Osteocyte (in vitro differentiated cells): ENCODE measurements around the gene TJP3. TPM values are rescaled to one million over a fixed set of nuclear protein-coding genes. Genes with fewer than 3 reads are reported as not detected.

ENCODE experiments used
- DNase-seq: peaks from one replicate; pipeline ENCODE4 v3.0.0; 2021; ENCODE audit warnings: mixed read lengths; ENCODE audit not compliant: unreplicated experiment; ENCODE audit errors: extremely low spot score
- H3K27ac Mint-ChIP-seq: one replicate; pipeline ENCODE4 v1.8.0; 2021; ENCODE audit warnings: mild to moderate bottlenecking, mixed read lengths; ENCODE audit not compliant: unreplicated experiment
- H3K27me3 Mint-ChIP-seq: one replicate; pipeline ENCODE4 v1.8.0; 2021; ENCODE audit warnings: mixed read lengths; ENCODE audit not compliant: unreplicated experiment
- H3K36me3 Mint-ChIP-seq: one replicate; pipeline ENCODE4 v1.8.0; 2021; ENCODE audit warnings: mixed read lengths; ENCODE audit not compliant: unreplicated experiment
- H3K4me1 Mint-ChIP-seq: one replicate; pipeline ENCODE4 v1.8.0; 2021; ENCODE audit warnings: mixed read lengths; ENCODE audit not compliant: unreplicated experiment
- H3K4me3 Mint-ChIP-seq: one replicate; pipeline ENCODE4 v1.8.0; 2021; ENCODE audit warnings: mild to moderate bottlenecking, moderate library complexity, mixed read lengths; ENCODE audit not compliant: unreplicated experiment
- H3K9me3 Mint-ChIP-seq: one replicate; pipeline ENCODE4 v1.8.0; 2021; ENCODE audit warnings: mixed read lengths; ENCODE audit not compliant: unreplicated experiment
- total RNA-seq: library from RNA; stranded (reverse); gene quantifications from 2 replicates; pipeline ENCODE4 v1.2.1, GENCODE V29; 2021
- TF ChIP-seq, protein P1 (sequence below): fragments of 200-600 bp; sonication (generic); IDR thresholded peaks from 2 replicates; pipeline ENCODE4 v1.5.0; 2021; ENCODE audit warnings: antibody characterized with exemption, mild to moderate bottlenecking, moderate library complexity

Gene TJP3
- total RNA-seq, 1 donor from 2014 or later = not detected

DNA sequence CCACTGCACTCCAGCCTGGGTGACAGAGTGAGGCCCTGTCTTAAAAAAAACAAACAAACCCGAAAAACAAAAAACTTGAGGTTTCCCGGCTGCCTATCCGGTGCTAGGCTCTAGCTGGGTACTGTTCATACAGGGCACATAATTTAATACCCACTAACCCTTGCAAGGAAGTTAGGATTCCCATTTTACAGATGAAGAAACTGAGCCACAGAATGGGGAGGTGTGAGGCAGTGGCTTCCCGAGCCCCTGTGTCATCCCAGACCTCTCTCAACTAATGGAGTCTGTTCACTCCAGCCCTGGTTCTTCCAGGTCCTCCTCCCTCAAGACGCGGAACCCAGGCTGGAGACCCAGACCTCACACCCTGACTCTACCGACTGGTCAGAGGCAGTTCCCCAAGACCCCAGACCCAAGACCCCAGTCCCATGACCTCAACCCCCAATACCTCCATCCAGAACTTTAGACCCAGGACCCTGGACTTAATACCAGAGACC, 52.7 kb downstream of the TJP3 start:
- no peaks in the 10 kb centered on the region for H3K27me3 Mint-ChIP-seq
- DNase-seq = no peak
- TF ChIP-seq, protein P1, sequence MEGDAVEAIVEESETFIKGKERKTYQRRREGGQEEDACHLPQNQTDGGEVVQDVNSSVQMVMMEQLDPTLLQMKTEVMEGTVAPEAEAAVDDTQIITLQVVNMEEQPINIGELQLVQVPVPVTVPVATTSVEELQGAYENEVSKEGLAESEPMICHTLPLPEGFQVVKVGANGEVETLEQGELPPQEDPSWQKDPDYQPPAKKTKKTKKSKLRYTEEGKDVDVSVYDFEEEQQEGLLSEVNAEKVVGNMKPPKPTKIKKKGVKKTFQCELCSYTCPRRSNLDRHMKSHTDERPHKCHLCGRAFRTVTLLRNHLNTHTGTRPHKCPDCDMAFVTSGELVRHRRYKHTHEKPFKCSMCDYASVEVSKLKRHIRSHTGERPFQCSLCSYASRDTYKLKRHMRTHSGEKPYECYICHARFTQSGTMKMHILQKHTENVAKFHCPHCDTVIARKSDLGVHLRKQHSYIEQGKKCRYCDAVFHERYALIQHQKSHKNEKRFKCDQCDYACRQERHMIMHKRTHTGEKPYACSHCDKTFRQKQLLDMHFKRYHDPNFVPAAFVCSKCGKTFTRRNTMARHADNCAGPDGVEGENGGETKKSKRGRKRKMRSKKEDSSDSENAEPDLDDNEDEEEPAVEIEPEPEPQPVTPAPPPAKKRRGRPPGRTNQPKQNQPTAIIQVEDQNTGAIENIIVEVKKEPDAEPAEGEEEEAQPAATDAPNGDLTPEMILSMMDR = no peak

DNA sequence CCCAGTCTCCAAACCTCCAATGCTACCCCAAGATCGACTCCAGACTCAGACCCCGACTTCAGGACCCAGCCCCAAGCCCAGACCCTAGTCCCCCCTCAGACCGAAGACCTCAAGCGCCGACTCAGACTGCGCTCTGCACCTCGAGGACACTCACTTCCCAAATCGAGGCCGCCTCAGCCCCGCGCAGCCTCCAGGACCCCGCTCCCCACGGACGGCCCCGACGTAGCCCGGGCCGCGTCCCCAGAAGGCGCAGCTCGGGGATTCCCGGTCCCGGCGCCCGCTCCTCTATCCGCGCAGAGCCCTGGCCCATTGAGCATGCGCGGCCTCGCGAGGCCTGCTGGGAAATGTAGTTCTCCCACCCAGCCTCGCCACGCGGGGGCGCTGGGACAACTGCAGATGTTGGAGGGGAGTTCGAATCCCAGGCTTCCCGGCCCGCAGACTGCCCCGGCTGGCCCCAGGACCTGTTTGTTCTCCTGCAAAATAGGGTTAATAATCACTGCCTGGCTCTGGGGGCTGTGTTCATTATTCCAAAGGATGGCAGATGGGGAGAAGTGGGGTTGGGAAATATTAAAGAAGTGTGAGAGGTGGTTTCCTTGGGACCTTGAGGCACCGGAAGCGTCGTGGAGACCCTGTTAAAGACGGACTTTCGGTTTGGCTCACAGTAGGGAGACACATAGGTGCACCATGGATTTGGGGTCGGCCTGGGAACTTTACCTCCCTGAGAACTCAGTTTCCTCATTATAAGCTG, 53.4 kb downstream of the TJP3 start, which contains the start of gene APBA3:
TSS of gene APBA3 (minus strand) at position 311 of the 748 bp plus-strand sequence. CDS start 1,428 bp downstream, outside the sequence.
- H3K36me3 Mint-ChIP-seq = peaks cover 7% of the 10 kb centered on the region
- peaks cover 25% of the 10 kb centered on the region for H3K4me1 Mint-ChIP-seq
- DNase-seq = peak; percentile 98
- H3K27me3 Mint-ChIP-seq = no peaks in the 10 kb centered on the region
- TF ChIP-seq, protein P1 = peak; percentile 75
- peak within 1 kb of the TSS; percentile 96 for H3K4me3 Mint-ChIP-seq
- no peaks in the 10 kb centered on the region for H3K9me3 Mint-ChIP-seq
- peak within 1 kb of the TSS; percentile 100 for H3K27ac Mint-ChIP-seq

More for the DNA sequence above, 52.7 kb downstream of the TJP3 start:
- Mint-ChIP-seq H3K27ac (peak overlapping the region; percentile 98), H3K36me3 (peaks cover 3% of the 10 kb centered on the region), H3K4me1 (peaks cover 25% of the 10 kb centered on the region), H3K4me3 (peak overlapping the region; percentile 96), H3K9me3 (no peaks in the 10 kb centered on the region)

DNA sequence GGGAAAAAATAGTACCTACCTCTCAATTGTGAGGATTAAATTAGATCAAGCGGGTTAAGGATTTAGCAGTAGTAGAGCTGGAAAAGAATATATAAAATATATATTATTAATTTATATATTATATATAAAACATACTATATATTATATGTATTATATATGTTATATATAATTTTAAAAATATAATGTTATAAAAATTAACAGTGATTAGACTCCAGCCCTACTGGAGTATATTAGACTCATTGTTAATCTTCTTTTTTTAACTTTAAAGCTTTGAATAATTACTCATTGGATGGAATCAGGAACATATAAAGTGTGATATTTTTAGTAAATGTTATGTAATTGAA, 53.9 kb downstream of the TJP3 start:
- TF ChIP-seq, protein P1 = no peak
- no peaks in the 10 kb centered on the region for H3K9me3 Mint-ChIP-seq
- no peak for DNase-seq
- peaks cover 23% of the 10 kb centered on the region for H3K4me1 Mint-ChIP-seq
- H3K36me3 Mint-ChIP-seq = peaks cover 7% of the 10 kb centered on the region
- H3K4me3 Mint-ChIP-seq = peak overlapping the region; percentile 96
- peak overlapping the region; percentile 100 for H3K27ac Mint-ChIP-seq
- no peaks in the 10 kb centered on the region for H3K27me3 Mint-ChIP-seq

DNA sequence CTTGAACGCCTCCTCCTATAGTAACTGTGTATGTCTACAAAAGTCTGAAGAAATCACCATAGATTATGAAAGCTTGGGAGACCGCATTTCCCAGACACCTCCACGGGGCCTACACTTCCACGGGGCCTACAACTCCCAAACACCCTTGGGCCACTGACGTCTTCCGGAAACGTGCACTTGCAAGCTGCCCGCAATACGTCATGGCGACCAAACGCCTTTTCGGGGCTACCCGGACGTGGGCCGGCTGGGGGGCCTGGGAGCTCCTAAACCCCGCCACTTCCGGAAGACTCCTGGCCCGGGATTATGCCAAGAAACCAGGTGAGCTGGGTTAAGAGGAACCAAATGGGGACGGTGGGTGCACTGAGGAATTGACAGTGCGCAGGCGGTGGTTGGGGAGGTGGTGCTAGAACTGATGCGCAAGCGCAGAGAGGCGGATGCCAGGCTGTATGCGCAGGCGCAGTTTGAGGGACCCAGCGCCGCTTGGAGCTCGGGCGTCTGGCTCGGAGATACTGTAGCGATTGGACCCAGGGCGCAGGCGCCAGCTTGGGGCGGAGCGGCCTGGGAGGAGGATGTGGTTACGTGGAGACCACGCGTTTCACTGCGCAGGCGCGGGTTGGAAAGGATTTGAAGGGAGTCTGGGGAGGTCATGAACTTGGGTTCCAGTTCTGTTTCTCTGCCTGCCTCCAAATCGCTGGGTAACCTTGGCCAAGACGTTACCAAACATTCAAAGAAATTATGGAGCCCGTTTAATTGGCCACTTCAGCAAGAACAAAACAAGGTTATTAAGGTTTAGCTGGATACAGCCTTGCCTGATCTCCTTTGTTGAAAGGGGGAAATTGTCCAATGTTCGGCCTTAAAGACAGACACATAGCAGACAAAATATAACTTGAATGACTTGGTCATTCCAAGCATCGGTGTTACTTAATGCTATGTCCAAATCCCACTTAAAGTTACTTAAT, 54.6 kb downstream of the TJP3 start, which contains the start of gene MRPL54:
TSS of gene MRPL54 (plus strand) at position 182 of the 959 bp plus-strand sequence. CDS start at position 201, 19 bp downstream.
- Mint-ChIP-seq H3K36me3 (peaks cover 7% of the 10 kb centered on the region), H3K4me1 (peaks cover 23% of the 10 kb centered on the region), H3K4me3 (peak within 1 kb of the TSS; percentile 96), H3K27ac (peak within 1 kb of the TSS; percentile 100), H3K9me3 (no peaks in the 10 kb centered on the region), H3K27me3 (no peaks in the 10 kb centered on the region)
- TF ChIP-seq, protein P1 = no peak
- DNase-seq = peak; percentile 100
